Lower lobe of right lung (tissue), 2 donors: Measurements from ENCODE around the gene TMEM250. TPM values are rescaled to one million over a fixed set of nuclear protein-coding genes. Genes with fewer than 3 reads are reported as not detected.

Source experiments
- ATAC-seq, 2 donors: fragments of 200-7000 bp; cut with Tn5 transposase; one replicate each; pipeline ENCODE4 v1.9.1; 2020 to 2022; ENCODE audit warnings: mild to moderate bottlenecking in 2 of 2, moderate library complexity in 2 of 2
- DNase-seq: peaks from one replicate; pipeline ENCODE4 v3.0.0-alpha.2; 2020
- H3K27ac ChIP-seq: fragments of 200-600 bp; one replicate; pipeline ENCODE4 v1.8.0; 2022
- H3K27me3 ChIP-seq: fragments of 200-600 bp; one replicate; pipeline ENCODE4 v1.8.0; 2022; ENCODE audit warnings: low read depth
- H3K36me3 ChIP-seq: fragments of 200-600 bp; one replicate; pipeline ENCODE4 v1.8.0; 2022; ENCODE audit warnings: mild to moderate bottlenecking
- H3K4me1 ChIP-seq: fragments of 200-600 bp; one replicate; pipeline ENCODE4 v1.8.0; 2022
- H3K4me3 ChIP-seq: fragments of 200-600 bp; one replicate; pipeline ENCODE4 v1.8.0; 2022; ENCODE audit warnings: mild to moderate bottlenecking
- H3K9me3 ChIP-seq: fragments of 200-600 bp; one replicate; pipeline ENCODE4 v1.8.0; 2022
- intact Hi-C: fragments of 100-400 bp; cut with DNase I; formaldehyde crosslinking; loops from one replicate; pipeline ENCODE4 v1.11.0; 2022
- total RNA-seq: library from RNA; stranded (reverse); fragmentation: NEBNext Ultra II Directional; extraction: Animal tissue kit (Norgen Biotek cat#: 25700); gene quantifications from one replicate; pipeline ENCODE4 v1.2.1, GENCODE V29; 2021
- TF ChIP-seq, protein P1 (sequence below): fragments of 200-600 bp; IDR thresholded peaks from one replicate; pipeline ENCODE4 v1.8.0; 2022; ENCODE audit warnings: antibody characterized with exemption, mild to moderate bottlenecking
- donor health status: DM: no; HTN: yes; CAD: no; lungs with severe emphysema.

The TMEM250 gene
- total RNA-seq, 1 donor from 2014 or later: 31.2 TPM

DNA sequence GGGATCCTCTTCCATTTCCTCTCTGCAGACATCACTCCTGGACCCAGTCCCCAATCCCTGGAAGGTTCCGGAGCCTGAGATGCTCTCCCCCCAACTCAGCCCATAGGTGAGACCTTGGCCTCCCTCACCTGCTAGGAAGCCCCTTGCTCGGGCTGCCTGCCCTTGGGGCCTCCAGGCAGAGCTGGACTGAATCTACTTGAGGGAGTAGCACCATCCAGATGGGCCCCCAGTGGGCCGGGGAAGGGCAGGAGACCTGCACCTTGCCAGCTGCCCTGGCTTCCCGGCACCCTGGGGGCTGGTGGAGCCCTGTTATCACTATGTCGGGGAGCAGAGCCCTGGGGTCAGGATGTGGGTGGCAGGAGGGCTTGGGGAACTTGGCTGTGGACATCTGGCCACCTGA, 26.9 kb upstream of the TMEM250 start:
- intact Hi-C loops: no loop called here
- no peak for DNase-seq
- TF ChIP-seq, protein P1, sequence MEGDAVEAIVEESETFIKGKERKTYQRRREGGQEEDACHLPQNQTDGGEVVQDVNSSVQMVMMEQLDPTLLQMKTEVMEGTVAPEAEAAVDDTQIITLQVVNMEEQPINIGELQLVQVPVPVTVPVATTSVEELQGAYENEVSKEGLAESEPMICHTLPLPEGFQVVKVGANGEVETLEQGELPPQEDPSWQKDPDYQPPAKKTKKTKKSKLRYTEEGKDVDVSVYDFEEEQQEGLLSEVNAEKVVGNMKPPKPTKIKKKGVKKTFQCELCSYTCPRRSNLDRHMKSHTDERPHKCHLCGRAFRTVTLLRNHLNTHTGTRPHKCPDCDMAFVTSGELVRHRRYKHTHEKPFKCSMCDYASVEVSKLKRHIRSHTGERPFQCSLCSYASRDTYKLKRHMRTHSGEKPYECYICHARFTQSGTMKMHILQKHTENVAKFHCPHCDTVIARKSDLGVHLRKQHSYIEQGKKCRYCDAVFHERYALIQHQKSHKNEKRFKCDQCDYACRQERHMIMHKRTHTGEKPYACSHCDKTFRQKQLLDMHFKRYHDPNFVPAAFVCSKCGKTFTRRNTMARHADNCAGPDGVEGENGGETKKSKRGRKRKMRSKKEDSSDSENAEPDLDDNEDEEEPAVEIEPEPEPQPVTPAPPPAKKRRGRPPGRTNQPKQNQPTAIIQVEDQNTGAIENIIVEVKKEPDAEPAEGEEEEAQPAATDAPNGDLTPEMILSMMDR: no peak
- no peak for ATAC-seq
- Histone ChIP-seq H3K27ac (no peak overlapping the region), H3K4me1 (no peaks in the 10 kb centered on the region), H3K27me3 (peaks cover 64% of the 10 kb centered on the region), H3K9me3 (no peaks in the 10 kb centered on the region), H3K4me3 (no peak overlapping the region), H3K36me3 (no peaks in the 10 kb centered on the region)

DNA sequence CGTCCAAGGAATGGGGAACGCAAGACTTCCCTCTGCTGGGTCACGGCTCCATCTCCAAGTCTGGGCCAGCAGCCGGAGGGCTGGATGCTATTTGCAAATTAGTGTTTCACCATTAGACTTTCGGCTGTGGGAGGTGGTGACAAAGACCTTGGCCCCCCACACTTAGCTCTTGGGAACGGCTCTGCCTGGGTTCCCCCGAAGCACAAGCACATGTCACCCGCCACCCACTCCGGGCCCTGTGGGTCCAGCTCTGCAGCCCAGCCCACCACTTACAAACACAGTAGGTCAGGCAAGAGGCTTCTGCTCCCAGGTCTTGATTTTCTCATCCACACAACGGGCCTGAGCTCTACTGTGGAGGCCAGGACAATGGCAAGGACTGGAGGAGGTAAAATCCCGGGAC, 25.8 kb upstream of the TMEM250 start:
- Histone ChIP-seq H3K27me3 (peaks cover 58% of the 10 kb centered on the region), H3K4me1 (no peaks in the 10 kb centered on the region), H3K4me3 (no peak overlapping the region), H3K36me3 (no peaks in the 10 kb centered on the region), H3K9me3 (no peaks in the 10 kb centered on the region), H3K27ac (no peak overlapping the region)
- ATAC-seq (no peak), DNase-seq (no peak)
- TF ChIP-seq, protein P1: no peak
- intact Hi-C loops: no loop called here

DNA sequence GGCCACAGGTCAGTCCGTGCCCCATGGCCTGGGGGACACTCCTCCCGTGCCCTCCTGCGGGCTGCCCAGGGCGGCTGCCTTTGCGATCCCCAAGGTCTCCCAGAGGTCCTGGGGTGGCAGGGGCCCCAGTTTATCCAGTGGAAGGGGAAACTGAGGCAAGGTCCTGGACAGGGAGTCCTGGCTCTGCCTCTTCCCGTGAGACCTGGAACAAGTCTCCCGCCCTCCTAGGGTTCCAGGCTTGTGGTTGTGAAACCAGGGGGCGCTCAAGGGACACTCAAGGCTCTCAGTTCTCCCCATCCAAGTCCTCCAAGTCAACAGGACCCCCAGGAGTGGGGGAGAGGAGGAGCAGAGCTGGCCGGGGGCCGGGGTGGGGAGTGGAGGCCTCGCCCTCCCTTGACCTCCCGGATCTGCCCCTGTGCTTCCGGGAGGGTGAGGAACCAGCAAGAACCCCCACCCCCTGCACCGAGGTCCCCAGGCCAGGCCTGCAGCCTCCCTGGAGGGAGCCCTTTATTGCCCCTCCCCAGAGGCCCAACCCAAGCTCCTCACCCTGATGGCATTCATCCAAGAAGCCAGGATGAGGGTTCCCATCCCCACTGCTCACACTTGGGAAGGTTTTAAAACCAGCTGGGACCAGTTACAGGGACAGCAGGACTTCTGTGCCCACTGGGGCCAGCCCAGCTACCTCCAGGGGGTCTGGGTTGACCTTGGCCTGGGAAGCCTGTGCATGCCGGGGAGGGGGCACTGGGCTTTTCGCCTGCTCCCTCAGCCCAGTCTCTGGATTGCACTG, 24.7 kb upstream of the TMEM250 start:
- no peaks in the 10 kb centered on the region for H3K36me3 ChIP-seq
- no peak overlapping the region for H3K27ac ChIP-seq
- intact Hi-C loops: no loop called here
- no peak overlapping the region for H3K4me3 ChIP-seq
- DNase-seq (no peak), ATAC-seq (no peak)
- no peaks in the 10 kb centered on the region for H3K4me1 ChIP-seq
- no peaks in the 10 kb centered on the region for H3K9me3 ChIP-seq
- TF ChIP-seq, protein P1: peak; percentile 29
- peaks cover 62% of the 10 kb centered on the region for H3K27me3 ChIP-seq

DNA sequence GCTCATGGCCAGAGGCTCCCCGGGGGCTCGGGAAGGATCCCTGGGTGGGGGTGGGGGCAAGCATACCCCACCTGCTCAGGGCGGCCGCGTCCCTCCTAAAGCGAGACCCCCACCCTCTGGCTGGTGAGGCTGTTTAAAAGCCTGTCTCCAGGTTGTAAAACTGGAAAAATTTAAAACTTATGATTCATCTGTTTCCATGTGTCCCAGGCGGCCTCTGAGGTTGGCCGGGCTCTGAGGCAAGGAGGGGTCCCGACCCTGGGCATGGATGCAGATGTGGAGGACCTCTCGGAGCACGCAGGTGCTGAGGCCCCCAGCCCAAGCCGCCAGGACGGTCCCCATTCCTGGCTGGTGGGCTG, 24.2 kb upstream of the TMEM250 start:
- Histone ChIP-seq H3K4me1 (no peaks in the 10 kb centered on the region), H3K9me3 (no peaks in the 10 kb centered on the region), H3K36me3 (no peaks in the 10 kb centered on the region), H3K4me3 (no peak overlapping the region), H3K27me3 (peaks cover 60% of the 10 kb centered on the region), H3K27ac (no peak overlapping the region)
- no peak for DNase-seq
- TF ChIP-seq, protein P1: no peak
- intact Hi-C loops: no loop called here
- ATAC-seq: no peak

DNA sequence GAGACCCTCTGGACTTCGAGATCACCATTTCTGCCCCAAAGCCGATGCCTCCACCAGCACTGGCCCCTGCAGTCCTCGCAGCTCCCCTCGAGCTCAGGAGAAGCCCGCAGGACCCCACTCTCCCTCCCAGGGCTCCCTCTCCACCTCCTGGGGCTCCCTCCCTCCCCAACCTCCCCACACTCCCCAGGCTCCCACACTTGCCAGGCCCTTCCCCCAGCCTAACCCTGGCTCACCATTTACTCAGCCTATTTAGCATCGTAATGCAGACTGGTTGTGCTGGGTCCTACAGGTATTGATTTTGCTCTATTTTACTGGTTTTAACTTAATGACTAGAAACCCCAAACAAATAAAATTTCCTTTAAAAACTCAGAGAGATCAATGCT, 23.7 kb upstream of the TMEM250 start:
- no peaks in the 10 kb centered on the region for H3K4me1 ChIP-seq
- H3K36me3 ChIP-seq: no peaks in the 10 kb centered on the region
- H3K4me3 ChIP-seq: no peak overlapping the region
- DNase-seq: no peak
- H3K27ac ChIP-seq: no peak overlapping the region
- intact Hi-C loops: no loop called here
- TF ChIP-seq, protein P1: no peak
- no peaks in the 10 kb centered on the region for H3K9me3 ChIP-seq
- H3K27me3 ChIP-seq: peaks cover 61% of the 10 kb centered on the region
- ATAC-seq: no peak
